SK-N-SH (cell line): ENCODE data around the gene PLOD1. TPM values are rescaled to one million over a fixed set of nuclear protein-coding genes. Genes with fewer than 3 reads are reported as not detected.

Experiments
- CTCF ChIA-PET: fragments of 300-600, 350-600 bp; formaldehyde crosslinking; extraction: SDS; loops from one replicate; lab custom pipeline; 2021; lab: Yijun Ruan, JAX
- POLR2A ChIA-PET: fragments of 350-600 bp; sonication (Branson Sonifier 250); formaldehyde crosslinking; extraction: SDS; loops from one replicate; lab custom pipeline; 2020; ENCODE audit warnings: antibody characterized with exemption, inconsistent platforms; lab: Yijun Ruan, JAX
- DNase-seq: peaks from one replicate; pipeline ENCODE4 v3.0.0; 2012
- H2AFZ ChIP-seq: fragments of 200-600 bp; sonication (generic); 2 replicates; pipeline ENCODE4 v1.8.1; 2016; ENCODE audit warnings: antibody characterized with exemption, mild to moderate bottlenecking, low read depth
- H3F3A ChIP-seq: fragments of 200-600 bp; sonication (generic); replicated peaks from 2 replicates; pipeline ENCODE3; 2016; ENCODE audit warnings: antibody characterized with exemption, mild to moderate bottlenecking; ENCODE audit not compliant: insufficient read depth
- H3K27ac ChIP-seq, 2 experiments: fragments of 200-500 bp in 1 of 2; fragments of 200-600 bp in 1 of 2; sonication (Bioruptor generic) in 1 of 2; sonication (generic), shearing (Covaris generic) in 1 of 2; 2 replicates each; pipeline versions ENCODE4 v1.5.1 to v1.6.1; 2014 to 2016; ENCODE audit warnings: low read depth in 2 of 2, inconsistent platforms in 1 of 2, low read length in 1 of 2, mild to moderate bottlenecking in 1 of 2, mixed read lengths in 1 of 2
- H3K27me3 ChIP-seq: fragments of 200-600 bp; sonication (generic), shearing (Covaris generic); 2 replicates; pipeline ENCODE4 v1.6.1; 2016; ENCODE audit warnings: mixed run types; ENCODE audit not compliant: insufficient read depth
- H3K36me3 ChIP-seq, 2 experiments: fragments of 200-500 bp in 1 of 2; fragments of 200-600 bp in 1 of 2; sonication (Bioruptor generic) in 1 of 2; sonication (generic) in 1 of 2; replicated peaks in 1 of 2; 2 replicates each; pipeline versions ENCODE3 to v1.5.1; 2014 to 2016; ENCODE audit warnings: low read length in 1 of 2, mild to moderate bottlenecking in 1 of 2; ENCODE audit not compliant: insufficient read depth in 2 of 2, control insufficient read depth in 1 of 2
- H3K4me1 ChIP-seq, 2 experiments: fragments of 200-500 bp in 1 of 2; fragments of 200-600 bp in 1 of 2; sonication (Bioruptor generic) in 1 of 2; sonication (generic), shearing (Covaris generic) in 1 of 2; 2 replicates each; pipeline versions ENCODE4 v1.5.1 to v1.6.1; 2014 to 2016; ENCODE audit warnings: low read depth in 1 of 2, low read length in 1 of 2, mixed run types in 1 of 2; ENCODE audit not compliant: insufficient read depth in 2 of 2, control insufficient read depth in 1 of 2
- H3K4me2 ChIP-seq: fragments of 200-600 bp; sonication (generic), shearing (Covaris generic); 2 replicates; pipeline ENCODE4 v1.6.1; 2017; ENCODE audit warnings: mixed run types
- H3K4me3 ChIP-seq, 2 experiments: fragments of 200-500 bp in 1 of 2; fragments of 200-600 bp in 1 of 2; sonication (Bioruptor generic) in 1 of 2; sonication (generic), shearing (Covaris generic) in 1 of 2; 2 replicates each; pipeline versions ENCODE4 v1.5.1 to v1.8.1; 2014 to 2016; ENCODE audit warnings: low read depth in 2 of 2, inconsistent platforms in 1 of 2, low read length in 1 of 2, mild to moderate bottlenecking in 1 of 2, mixed read lengths in 1 of 2, moderate library complexity in 1 of 2
- H3K79me2 ChIP-seq: fragments of 200-600 bp; sonication (generic); 2 replicates; pipeline ENCODE4 v1.8.1; 2017; ENCODE audit warnings: mild to moderate bottlenecking; ENCODE audit not compliant: insufficient read depth
- H3K9ac ChIP-seq: fragments of 200-600 bp; sonication (generic); 2 replicates; pipeline ENCODE4 v1.6.1; 2017; ENCODE audit warnings: mixed run types
- H3K9me2 ChIP-seq: fragments of 200-600 bp; sonication (generic); 2 replicates; pipeline ENCODE4 v1.6.1; 2017; ENCODE audit warnings: mixed run types
- H3K9me3 ChIP-seq: fragments of 200-600 bp; sonication (generic); 2 replicates; pipeline ENCODE4 v1.6.1; 2017; ENCODE audit warnings: mixed run types, mild to moderate bottlenecking, moderate library complexity
- H4K20me1 ChIP-seq: fragments of 200-600 bp; sonication (generic); 2 replicates; pipeline ENCODE4 v1.6.1; 2017; ENCODE audit warnings: mild to moderate bottlenecking, mixed run types; ENCODE audit not compliant: insufficient read depth
- ELF1 ChIP-seq: IDR thresholded peaks from 2 replicates; pipeline ENCODE4 v1.4.0; 2012
- EP300 ChIP-seq, 2 experiments: IDR thresholded peaks; 2 replicates each; pipeline versions ENCODE4 v1.4.0 to v1.6.1; 2012; ENCODE audit warnings: borderline replicate concordance in 1 of 2, low read depth in 1 of 2, low read length in 1 of 2
- FOSL2 ChIP-seq: IDR thresholded peaks from 2 replicates; pipeline ENCODE4 v1.4.0; 2012; ENCODE audit warnings: low read depth, mild to moderate bottlenecking, moderate library complexity, borderline replicate concordance
- FOXM1 ChIP-seq: IDR thresholded peaks from 2 replicates; pipeline ENCODE4 v1.4.0; 2012; ENCODE audit warnings: low read depth, mild to moderate bottlenecking
- GABPA ChIP-seq: IDR thresholded peaks from 2 replicates; pipeline ENCODE4 v1.4.0; 2012; ENCODE audit warnings: low read depth, mild to moderate bottlenecking
- MEF2A ChIP-seq: IDR thresholded peaks from 2 replicates; pipeline ENCODE4 v1.4.0; 2012; ENCODE audit warnings: low read depth, borderline replicate concordance
- NFIC ChIP-seq: IDR thresholded peaks from 2 replicates; pipeline ENCODE4 v1.4.0; 2012; ENCODE audit warnings: borderline replicate concordance
- NRF1 ChIP-seq: IDR thresholded peaks from 2 replicates; pipeline ENCODE4 v1.6.1; 2012; ENCODE audit warnings: low read depth, mild to moderate bottlenecking, low read length
- RCOR1 ChIP-seq: fragments of 150-350 bp; IDR thresholded peaks from 2 replicates; pipeline ENCODE4 v1.6.1; 2017; ENCODE audit warnings: antibody characterized with exemption, low read length
- RXRA ChIP-seq: IDR thresholded peaks from 2 replicates; pipeline ENCODE4 v1.4.0; 2012; ENCODE audit warnings: low read depth, mild to moderate bottlenecking, borderline replicate concordance
- SIN3A ChIP-seq: IDR thresholded peaks from 2 replicates; pipeline ENCODE4 v1.6.1; 2012; ENCODE audit warnings: low read depth, mild to moderate bottlenecking, low read length, moderate library complexity, borderline replicate concordance
- SMC3 ChIP-seq: IDR thresholded peaks from 2 replicates; pipeline ENCODE4 v1.6.1; 2012; ENCODE audit warnings: low read depth, low read length, improper control_type of control experiment
- TAF1 ChIP-seq: IDR thresholded peaks from 2 replicates; pipeline ENCODE4 v1.6.1; 2012; ENCODE audit warnings: low read depth, mild to moderate bottlenecking, low read length, moderate library complexity, borderline replicate concordance
- YY1 ChIP-seq: IDR thresholded peaks from 2 replicates; pipeline ENCODE4 v1.4.0; 2012; ENCODE audit warnings: low read depth, mild to moderate bottlenecking
- WGBS: methylation state at CpG from one replicate; pipeline ENCODE4 v1.1.6; 2017; ENCODE audit warnings: low lambda C conversion rate; 5-methylcytosine and 5-hydroxymethylcytosine counted together
- polyA plus RNA-seq, 3 experiments: library from polyadenylated mRNA; depleted of rRNA; stranded (reverse); fragments of >200 nt; gene quantifications; 2 replicates each; pipeline ENCODE4 v1.2.3, GENCODE V29; 2012
- TF ChIP-seq, protein P1 (sequence below): IDR thresholded peaks from 2 replicates; pipeline ENCODE4 v1.6.1; 2012; ENCODE audit warnings: mild to moderate bottlenecking, low read depth, low read length, moderate library complexity
- TF ChIP-seq, protein P2 (sequence below): IDR thresholded peaks from 2 replicates; pipeline ENCODE4 v1.4.0; 2012; ENCODE audit warnings: low read depth
- TF ChIP-seq, protein P3 (sequence below): IDR thresholded peaks from 2 replicates; pipeline ENCODE4; 2012
- TF ChIP-seq, protein P4 (sequence below): fragments of 150-350 bp; IDR thresholded peaks from 2 replicates; pipeline ENCODE4 v1.6.1; 2016; ENCODE audit warnings: mild to moderate bottlenecking, low read depth, low read length

Gene PLOD1
- polyA plus RNA-seq, 1 of the 3 experiments (the other 2 are of a cell fraction): 257 TPM

DNA sequence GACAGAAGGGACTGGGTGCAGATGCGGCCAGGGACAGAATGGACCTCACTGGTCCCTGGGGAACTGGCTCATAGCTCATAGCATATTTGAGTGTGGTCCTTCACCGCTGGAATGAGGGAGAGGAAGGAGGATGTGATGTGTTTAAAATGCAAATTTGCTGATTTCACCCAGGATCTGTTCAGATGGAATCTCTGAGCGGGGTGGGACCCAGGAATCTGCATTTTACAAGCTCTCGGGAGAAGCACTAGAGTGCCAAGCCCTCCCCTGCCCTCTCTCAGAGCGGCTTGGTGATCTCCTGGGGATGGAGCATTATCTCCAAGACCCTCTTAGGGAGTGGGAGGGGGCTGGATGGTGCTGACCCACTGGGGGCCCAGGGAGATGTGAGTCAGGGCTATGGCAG is 22.9 kb downstream of the PLOD1 start (continued):
- no peak for TF ChIP-seq GABPA
- no peak for TF ChIP-seq RCOR1
- TF ChIP-seq, all 33 proteins: peak for 0

DNA sequence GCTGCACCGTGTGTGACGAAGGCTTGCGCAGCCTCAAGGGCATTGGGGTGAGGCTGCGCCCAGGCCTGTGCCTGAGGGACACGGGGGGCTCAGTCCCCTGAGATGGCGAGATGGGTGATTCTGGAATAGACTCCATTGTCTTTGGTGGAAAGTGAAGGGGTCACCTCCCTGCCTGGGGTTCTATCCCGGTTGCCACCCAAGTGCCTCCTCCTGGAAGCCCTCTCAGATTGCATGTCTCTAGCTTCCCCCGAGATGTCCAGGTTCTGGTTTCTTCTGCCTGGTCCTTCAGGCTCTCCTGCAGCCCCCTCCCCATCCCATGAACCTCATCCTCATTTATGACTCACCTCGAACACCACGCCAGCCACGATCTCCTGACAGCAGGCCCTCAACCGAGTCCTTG is 23.4 kb downstream of the PLOD1 start:
- Histone ChIP-seq H3K27ac (no peak overlapping the region), H4K20me1 (no peaks in the 10 kb centered on the region), H3F3A (no peaks in the 10 kb centered on the region), H3K27me3 (no peaks in the 10 kb centered on the region), H3K4me3 (no peak overlapping the region), H3K9ac (no peak overlapping the region), H3K4me2 (no peak overlapping the region), H2AFZ (no peak overlapping the region), H3K4me1 (no peaks in the 10 kb centered on the region; a peak in 1 of 4 replicates), H3K9me3 (no peaks in the 10 kb centered on the region), H3K79me2 (no peaks in the 10 kb centered on the region), H3K9me2 (no peaks in the 10 kb centered on the region), H3K36me3 (peaks cover 13 to 28% of the 10 kb centered on the region in 2 experiments)
- CTCF ChIA-PET: interaction anchor here (2.2 kb wide), 1 partner anchor 9 kb away, joined by 6 read pairs; no protein-coding TSS in a partner anchor
- DNase-seq: no peak
- WGBS: 95% methylated on average over 5 of the region's 12 CpGs
- POLR2A ChIA-PET: no interaction called here
- TF ChIP-seq, protein P1, sequence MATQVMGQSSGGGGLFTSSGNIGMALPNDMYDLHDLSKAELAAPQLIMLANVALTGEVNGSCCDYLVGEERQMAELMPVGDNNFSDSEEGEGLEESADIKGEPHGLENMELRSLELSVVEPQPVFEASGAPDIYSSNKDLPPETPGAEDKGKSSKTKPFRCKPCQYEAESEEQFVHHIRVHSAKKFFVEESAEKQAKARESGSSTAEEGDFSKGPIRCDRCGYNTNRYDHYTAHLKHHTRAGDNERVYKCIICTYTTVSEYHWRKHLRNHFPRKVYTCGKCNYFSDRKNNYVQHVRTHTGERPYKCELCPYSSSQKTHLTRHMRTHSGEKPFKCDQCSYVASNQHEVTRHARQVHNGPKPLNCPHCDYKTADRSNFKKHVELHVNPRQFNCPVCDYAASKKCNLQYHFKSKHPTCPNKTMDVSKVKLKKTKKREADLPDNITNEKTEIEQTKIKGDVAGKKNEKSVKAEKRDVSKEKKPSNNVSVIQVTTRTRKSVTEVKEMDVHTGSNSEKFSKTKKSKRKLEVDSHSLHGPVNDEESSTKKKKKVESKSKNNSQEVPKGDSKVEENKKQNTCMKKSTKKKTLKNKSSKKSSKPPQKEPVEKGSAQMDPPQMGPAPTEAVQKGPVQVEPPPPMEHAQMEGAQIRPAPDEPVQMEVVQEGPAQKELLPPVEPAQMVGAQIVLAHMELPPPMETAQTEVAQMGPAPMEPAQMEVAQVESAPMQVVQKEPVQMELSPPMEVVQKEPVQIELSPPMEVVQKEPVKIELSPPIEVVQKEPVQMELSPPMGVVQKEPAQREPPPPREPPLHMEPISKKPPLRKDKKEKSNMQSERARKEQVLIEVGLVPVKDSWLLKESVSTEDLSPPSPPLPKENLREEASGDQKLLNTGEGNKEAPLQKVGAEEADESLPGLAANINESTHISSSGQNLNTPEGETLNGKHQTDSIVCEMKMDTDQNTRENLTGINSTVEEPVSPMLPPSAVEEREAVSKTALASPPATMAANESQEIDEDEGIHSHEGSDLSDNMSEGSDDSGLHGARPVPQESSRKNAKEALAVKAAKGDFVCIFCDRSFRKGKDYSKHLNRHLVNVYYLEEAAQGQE: no peak
- no peak for TF ChIP-seq TAF1
- TF ChIP-seq FOXM1: no peak
- no peak for TF ChIP-seq MEF2A
- no peak for TF ChIP-seq SIN3A
- TF ChIP-seq SMC3: no peak
- TF ChIP-seq, protein P2, sequence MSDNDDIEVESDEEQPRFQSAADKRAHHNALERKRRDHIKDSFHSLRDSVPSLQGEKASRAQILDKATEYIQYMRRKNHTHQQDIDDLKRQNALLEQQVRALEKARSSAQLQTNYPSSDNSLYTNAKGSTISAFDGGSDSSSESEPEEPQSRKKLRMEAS: no peak
- no peak for TF ChIP-seq FOSL2
- TF ChIP-seq, protein P3, sequence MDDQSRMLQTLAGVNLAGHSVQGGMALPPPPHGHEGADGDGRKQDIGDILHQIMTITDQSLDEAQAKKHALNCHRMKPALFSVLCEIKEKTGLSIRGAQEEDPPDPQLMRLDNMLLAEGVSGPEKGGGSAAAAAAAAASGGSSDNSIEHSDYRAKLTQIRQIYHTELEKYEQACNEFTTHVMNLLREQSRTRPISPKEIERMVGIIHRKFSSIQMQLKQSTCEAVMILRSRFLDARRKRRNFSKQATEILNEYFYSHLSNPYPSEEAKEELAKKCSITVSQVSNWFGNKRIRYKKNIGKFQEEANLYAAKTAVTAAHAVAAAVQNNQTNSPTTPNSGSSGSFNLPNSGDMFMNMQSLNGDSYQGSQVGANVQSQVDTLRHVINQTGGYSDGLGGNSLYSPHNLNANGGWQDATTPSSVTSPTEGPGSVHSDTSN: no peak
- no peak for TF ChIP-seq YY1
- TF ChIP-seq EP300 (IDR thresholded peaks at IDR 0.05; ENCODE audit: borderline replicate concordance in 1 of 2, low read depth in 1 of 2, low read length in 1 of 2): no peak
- TF ChIP-seq GABPA: no peak
- TF ChIP-seq, protein P4, sequence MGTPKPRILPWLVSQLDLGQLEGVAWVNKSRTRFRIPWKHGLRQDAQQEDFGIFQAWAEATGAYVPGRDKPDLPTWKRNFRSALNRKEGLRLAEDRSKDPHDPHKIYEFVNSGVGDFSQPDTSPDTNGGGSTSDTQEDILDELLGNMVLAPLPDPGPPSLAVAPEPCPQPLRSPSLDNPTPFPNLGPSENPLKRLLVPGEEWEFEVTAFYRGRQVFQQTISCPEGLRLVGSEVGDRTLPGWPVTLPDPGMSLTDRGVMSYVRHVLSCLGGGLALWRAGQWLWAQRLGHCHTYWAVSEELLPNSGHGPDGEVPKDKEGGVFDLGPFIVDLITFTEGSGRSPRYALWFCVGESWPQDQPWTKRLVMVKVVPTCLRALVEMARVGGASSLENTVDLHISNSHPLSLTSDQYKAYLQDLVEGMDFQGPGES: no peak
- TF ChIP-seq NFIC: no peak
- TF ChIP-seq ELF1: no peak
- TF ChIP-seq RXRA: no peak
- no peak for TF ChIP-seq NRF1
